Activated CD4-positive, alpha-beta T cell treated with anti-CD3 and anti-CD28 coated beads, Interleukin-2, amount 10 ng/mL, durations not matched to agents 24 days and 14 days (primary cell): ENCODE results near the gene TTC4. TPM values are rescaled to one million over a fixed set of nuclear protein-coding genes. Genes with fewer than 3 reads are reported as not detected.

ENCODE experiments used
- DNase-seq: peaks from one replicate; pipeline ENCODE4 v3.0.0; 2022
- H3K27ac Mint-ChIP-seq: one replicate; pipeline ENCODE4 v1.8.0; 2022; ENCODE audit warnings: mild to moderate bottlenecking, mixed read lengths
- H3K27me3 Mint-ChIP-seq: one replicate; pipeline ENCODE4 v1.8.0; 2022; ENCODE audit warnings: mixed read lengths
- H3K36me3 Mint-ChIP-seq: one replicate; pipeline ENCODE4 v1.8.0; 2022; ENCODE audit warnings: low read depth, mild to moderate bottlenecking, mixed read lengths
- H3K4me1 Mint-ChIP-seq: one replicate; pipeline ENCODE4 v1.8.0; 2021; ENCODE audit warnings: mixed read lengths
- H3K4me3 Mint-ChIP-seq: one replicate; pipeline ENCODE4 v1.8.0; 2022; ENCODE audit warnings: mild to moderate bottlenecking, moderate library complexity, mixed read lengths
- H3K9me3 Mint-ChIP-seq: one replicate; pipeline ENCODE4 v1.8.0; 2021; ENCODE audit warnings: mixed read lengths
- intact Hi-C: fragments of 100-400 bp; cut with micrococcal nuclease; formaldehyde crosslinking; loops from one replicate; pipeline ENCODE4 v1.15.1; 2023
- total RNA-seq: library from RNA; stranded (reverse); gene quantifications from 2 replicates; pipeline ENCODE4 v1.2.3, GENCODE V29; 2022

The TTC4 gene
- total RNA-seq, 1 donor from 2014 or later = 45.3 TPM

GRCh38 chr1:54745864-54746263 lies 30.2 kb downstream of the TTC4 start:
- Mint-ChIP-seq H3K4me1 (no peaks in the 10 kb centered on the region), H3K36me3 (peaks cover 18% of the 10 kb centered on the region), H3K27ac (no peak overlapping the region), H3K4me3 (no peak overlapping the region), H3K27me3 (no peaks in the 10 kb centered on the region), H3K9me3 (no peaks in the 10 kb centered on the region)
- intact Hi-C loops = no loop called here
- DNase-seq = no peak

GRCh38 chr1:54748094-54748835 lies 32.6 kb downstream of the TTC4 start:
- no peaks in the 10 kb centered on the region for H3K27me3 Mint-ChIP-seq
- DNase-seq = no peak
- peaks cover 4% of the 10 kb centered on the region for H3K36me3 Mint-ChIP-seq
- no peaks in the 10 kb centered on the region for H3K9me3 Mint-ChIP-seq
- H3K4me1 Mint-ChIP-seq = no peaks in the 10 kb centered on the region
- H3K27ac Mint-ChIP-seq = no peak overlapping the region
- intact Hi-C loops = no loop called here
- no peak overlapping the region for H3K4me3 Mint-ChIP-seq

- Mint-ChIP-seq H3K4me3 (no peak overlapping the region), H3K36me3 (no peaks in the 10 kb centered on the region)
These were observed 34.9 kb downstream of the TTC4 start for GRCh38 chr1:54750596-54750995.

GRCh38 chr1:54751426-54751825 lies 35.8 kb downstream of the TTC4 start:
- DNase-seq = no peak
- intact Hi-C loops = no loop called here
- Mint-ChIP-seq H3K4me1 (peaks cover 1% of the 10 kb centered on the region), H3K27me3 (no peaks in the 10 kb centered on the region), H3K9me3 (no peaks in the 10 kb centered on the region), H3K27ac (no peak overlapping the region), H3K4me3 (no peak overlapping the region), H3K36me3 (peaks cover 4% of the 10 kb centered on the region)

More at GRCh38 chr1:54750596-54750995, 34.9 kb downstream of the TTC4 start:
- Mint-ChIP-seq H3K4me1 (no peaks in the 10 kb centered on the region), H3K27ac (no peak overlapping the region), H3K9me3 (no peaks in the 10 kb centered on the region), H3K27me3 (no peaks in the 10 kb centered on the region)
- DNase-seq = no peak
- intact Hi-C loops = no loop called here

GRCh38 chr1:54754045-54754444 lies 38.4 kb downstream of the TTC4 start:
- no peak overlapping the region for H3K4me3 Mint-ChIP-seq
- H3K9me3 Mint-ChIP-seq = no peaks in the 10 kb centered on the region
- intact Hi-C loops = no loop called here
- no peak overlapping the region for H3K27ac Mint-ChIP-seq
- no peaks in the 10 kb centered on the region for H3K27me3 Mint-ChIP-seq
- H3K4me1 Mint-ChIP-seq = peaks cover 1% of the 10 kb centered on the region
- H3K36me3 Mint-ChIP-seq = peaks cover 13% of the 10 kb centered on the region
- DNase-seq = no peak

- H3K27ac Mint-ChIP-seq = no peak overlapping the region
- H3K4me1 Mint-ChIP-seq = peaks cover 1% of the 10 kb centered on the region
- DNase-seq = no peak
- H3K9me3 Mint-ChIP-seq = no peaks in the 10 kb centered on the region
- no peaks in the 10 kb centered on the region for H3K27me3 Mint-ChIP-seq
- H3K4me3 Mint-ChIP-seq = no peak overlapping the region
- peaks cover 15% of the 10 kb centered on the region for H3K36me3 Mint-ChIP-seq
- intact Hi-C loops = no loop called here
These were observed 39.0 kb downstream of the TTC4 start for GRCh38 chr1:54754486-54755285.

- Mint-ChIP-seq H3K4me3 (no peak overlapping the region), H3K4me1 (peaks cover 3% of the 10 kb centered on the region), H3K9me3 (no peaks in the 10 kb centered on the region), H3K27me3 (no peaks in the 10 kb centered on the region), H3K27ac (no peak overlapping the region), H3K36me3 (peaks cover 15% of the 10 kb centered on the region)
- intact Hi-C loops = no loop called here
- no peak for DNase-seq
These were observed 42.2 kb downstream of the TTC4 start for GRCh38 chr1:54757833-54758232.

GRCh38 chr1:54758678-54759348 lies 43.2 kb downstream of the TTC4 start:
- Mint-ChIP-seq H3K27me3 (no peaks in the 10 kb centered on the region), H3K4me3 (no peak overlapping the region), H3K9me3 (no peaks in the 10 kb centered on the region), H3K36me3 (peaks cover 15% of the 10 kb centered on the region), H3K27ac (no peak overlapping the region), H3K4me1 (peaks cover 7% of the 10 kb centered on the region)
- DNase-seq = no peak
- intact Hi-C loops = no loop called here

GRCh38 chr1:54763816-54764132 lies 48.1 kb downstream of the TTC4 start:
- peaks cover 11% of the 10 kb centered on the region for H3K4me1 Mint-ChIP-seq
- peaks cover 2% of the 10 kb centered on the region for H3K36me3 Mint-ChIP-seq
- H3K27me3 Mint-ChIP-seq = no peaks in the 10 kb centered on the region
- intact Hi-C loops = loop anchor here (1.0 to 5.0 kb wide), 6 partner anchors 38 to 874 kb away; partner anchors contain the start of genes DHCR24, IFT25, LRRC42 and TCEANC2
- H3K4me3 Mint-ChIP-seq = peak overlapping the region; percentile 93
- H3K9me3 Mint-ChIP-seq = no peaks in the 10 kb centered on the region
- peak; percentile 73 for DNase-seq
- H3K27ac Mint-ChIP-seq = peak overlapping the region; percentile 94

- Mint-ChIP-seq H3K4me1 (peaks cover 11% of the 10 kb centered on the region), H3K27ac (peak within 1 kb of the TSS; percentile 94), H3K36me3 (peaks cover under 1% of the 10 kb centered on the region), H3K27me3 (no peaks in the 10 kb centered on the region), H3K4me3 (peak within 1 kb of the TSS; percentile 93), H3K9me3 (no peaks in the 10 kb centered on the region)
- DNase-seq = peak; percentile 99
- intact Hi-C loops = loop anchor here (1.0 to 5.0 kb wide), 6 partner anchors 37 to 875 kb away; partner anchors contain the start of genes DHCR24, IFT25, LRRC42 and TCEANC2
These were observed 48.7 kb downstream of the TTC4 start, which contains the start of gene PARS2 for GRCh38 chr1:54764133-54764921. TSS of gene PARS2 (minus strand) at chr1:54764523. CDS start at chr1:54759161, 5,362 bp downstream.

GRCh38 chr1:54764922-54765561 lies 49.4 kb downstream of the TTC4 start:
- H3K4me1 Mint-ChIP-seq = peaks cover 11% of the 10 kb centered on the region
- H3K36me3 Mint-ChIP-seq = no peaks in the 10 kb centered on the region
- H3K4me3 Mint-ChIP-seq = peak overlapping the region; percentile 93
- no peak for DNase-seq
- no peaks in the 10 kb centered on the region for H3K27me3 Mint-ChIP-seq
- peak overlapping the region; percentile 94 for H3K27ac Mint-ChIP-seq
- no peaks in the 10 kb centered on the region for H3K9me3 Mint-ChIP-seq
- intact Hi-C loops = loop anchor here (1.0 to 5.0 kb wide), 6 partner anchors 36 to 876 kb away; partner anchors contain the start of genes DHCR24, IFT25, LRRC42 and TCEANC2

- intact Hi-C loops = no loop called here
- DNase-seq = no peak
- Mint-ChIP-seq H3K27me3 (no peaks in the 10 kb centered on the region), H3K27ac (no peak overlapping the region), H3K36me3 (no peaks in the 10 kb centered on the region), H3K4me3 (no peak overlapping the region), H3K9me3 (no peaks in the 10 kb centered on the region), H3K4me1 (peaks cover 11% of the 10 kb centered on the region)
These were observed 51.1 kb downstream of the TTC4 start for GRCh38 chr1:54766726-54767125.

- Mint-ChIP-seq H3K27ac (no peak overlapping the region), H3K36me3 (no peaks in the 10 kb centered on the region), H3K4me3 (no peak overlapping the region), H3K9me3 (no peaks in the 10 kb centered on the region), H3K4me1 (peaks cover 10% of the 10 kb centered on the region), H3K27me3 (no peaks in the 10 kb centered on the region)
- no peak for DNase-seq
- intact Hi-C loops = no loop called here
These were observed 51.9 kb downstream of the TTC4 start for GRCh38 chr1:54767526-54767925.
